IMR-90 (cell line): ENCODE data around the gene CTNNBIP1. TPM values are rescaled to one million over a fixed set of nuclear protein-coding genes. Genes with fewer than 3 reads are reported as not detected.

Source experiments
- ATAC-seq: fragments of 200-7000 bp; cut with Tn5 transposase; 2 replicates; pipeline ENCODE4 v1.9.1; 2020; ENCODE audit warnings: low read depth, mild to moderate bottlenecking, moderate library complexity
- BruUV-seq: library from RNA; stranded (reverse); fragments of 400-500 nt; replicated peaks from 2 replicates; lab custom pipeline; 2021; lab: Mats Ljungman, UMichigan
- CTCF ChIA-PET: fragments of 300-600 bp; formaldehyde crosslinking; extraction: SDS; loops from one replicate; lab custom pipeline; 2021; ENCODE audit warnings: antibody characterized with exemption; lab: Yijun Ruan, JAX
- POLR2A ChIA-PET: fragments of 300-600 bp; sonication (Branson Sonifier 250); formaldehyde crosslinking; loops from one replicate; lab custom pipeline; 2022; ENCODE audit warnings: antibody characterized with exemption; ENCODE audit not compliant: unreplicated experiment; lab: Charles Lee
- DNase-seq: peaks from one replicate; pipeline ENCODE4 v3.0.0; 2013
- H2AFZ ChIP-seq: replicated peaks from 2 replicates; pipeline ENCODE3; 2013; ENCODE audit warnings: low read length, mild to moderate bottlenecking; ENCODE audit not compliant: poor library complexity
- H2AK5ac ChIP-seq: 2 replicates; pipeline ENCODE4 v1.6.1; 2013; ENCODE audit warnings: low read depth, low read length, inconsistent platforms
- H2AK9ac ChIP-seq: replicated peaks from 2 replicates; pipeline ENCODE3; 2013; ENCODE audit warnings: mild to moderate bottlenecking, low read depth, low read length, moderate library complexity; ENCODE audit not compliant: poor library complexity
- H2BK120ac ChIP-seq: 2 replicates; pipeline ENCODE4 v1.6.1; 2013; ENCODE audit warnings: low read depth, low read length, inconsistent platforms
- H2BK15ac ChIP-seq: 3 replicates; pipeline ENCODE4 v1.6.1; 2013; ENCODE audit warnings: low read depth, low read length, inconsistent platforms
- H2BK20ac ChIP-seq: 2 replicates; pipeline ENCODE4 v1.6.1; 2013; ENCODE audit warnings: low read depth, mild to moderate bottlenecking, inconsistent platforms, low read length, moderate library complexity
- H2BK5ac ChIP-seq: 2 replicates; pipeline ENCODE4 v1.6.1; 2013; ENCODE audit warnings: mild to moderate bottlenecking, low read depth, low read length, inconsistent platforms; ENCODE audit not compliant: poor library complexity, severe bottlenecking
- H3K14ac ChIP-seq: replicated peaks from 2 replicates; pipeline ENCODE4 v1.6.1; 2013; ENCODE audit warnings: low read depth, low read length, inconsistent platforms
- H3K18ac ChIP-seq: 2 replicates; pipeline ENCODE4 v1.6.1; 2013; ENCODE audit warnings: low read depth, low read length, control low read depth
- H3K23ac ChIP-seq: 2 replicates; pipeline ENCODE4 v1.6.1; 2013; ENCODE audit warnings: low read depth, low read length, inconsistent platforms
- H3K27ac ChIP-seq: 2 replicates; pipeline ENCODE4 v1.5.1; 2013; ENCODE audit warnings: mild to moderate bottlenecking, control low read depth, low read length; ENCODE audit not compliant: insufficient read depth
- H3K27me3 ChIP-seq: 2 replicates; pipeline ENCODE4 v1.6.1; 2013; ENCODE audit warnings: low read length; ENCODE audit not compliant: control insufficient read depth, insufficient read depth
- H3K36me3 ChIP-seq: 2 replicates; pipeline ENCODE4 v1.6.1; 2013; ENCODE audit warnings: low read length, mixed read lengths; ENCODE audit not compliant: control insufficient read depth, insufficient read depth
- H3K4ac ChIP-seq: 2 replicates; pipeline ENCODE4 v1.6.1; 2013; ENCODE audit warnings: low read depth, low read length, inconsistent platforms
- H3K4me1 ChIP-seq: 2 replicates; pipeline ENCODE4 v1.6.1; 2013; ENCODE audit warnings: low read length, mixed read lengths; ENCODE audit not compliant: control insufficient read depth, insufficient read depth
- H3K4me2 ChIP-seq: 2 replicates; pipeline ENCODE4 v1.6.1; 2013; ENCODE audit warnings: low read depth, mild to moderate bottlenecking, control low read depth, low read length, moderate library complexity
- H3K4me3 ChIP-seq: 2 replicates; pipeline ENCODE4 v1.5.1; 2013; ENCODE audit warnings: low read depth, mild to moderate bottlenecking, control low read depth, low read length, moderate library complexity; ENCODE audit not compliant: insufficient read depth
- H3K56ac ChIP-seq: 2 replicates; pipeline ENCODE4 v1.6.1; 2013; ENCODE audit warnings: low read length, inconsistent platforms; ENCODE audit not compliant: insufficient read depth; ENCODE audit errors: extremely low read depth
- H3K79me1 ChIP-seq, 2 experiments: 2 replicates each; pipeline ENCODE4 v1.6.1; 2013; ENCODE audit warnings: low read length in 2 of 2, inconsistent platforms in 1 of 2, low read depth in 1 of 2
- H3K9ac ChIP-seq: 2 replicates; pipeline ENCODE4 v1.6.1; 2013; ENCODE audit warnings: low read depth, low read length, control low read depth
- H3K9me1 ChIP-seq: 2 replicates; pipeline ENCODE4 v1.6.1; 2013; ENCODE audit warnings: low read length, inconsistent platforms; ENCODE audit not compliant: insufficient read depth
- H3K9me3 ChIP-seq: 2 replicates; pipeline ENCODE4 v1.6.1; 2013; ENCODE audit warnings: low read length; ENCODE audit not compliant: control insufficient read depth, insufficient read depth
- H4K20me1 ChIP-seq: 2 replicates; pipeline ENCODE4 v1.6.1; 2013; ENCODE audit warnings: low read length, inconsistent platforms; ENCODE audit not compliant: insufficient read depth
- H4K5ac ChIP-seq: 2 replicates; pipeline ENCODE4 v1.6.1; 2013; ENCODE audit warnings: mild to moderate bottlenecking, low read depth, low read length, control low read depth
- H4K8ac ChIP-seq, 2 experiments: 2 replicates each; pipeline ENCODE4 v1.6.1; 2013; ENCODE audit warnings: low read depth in 2 of 2, low read length in 2 of 2, control low read depth in 1 of 2, inconsistent platforms in 1 of 2
- H4K91ac ChIP-seq: 2 replicates; pipeline ENCODE4 v1.6.1; 2013; ENCODE audit warnings: low read depth, low read length, inconsistent platforms; ENCODE audit not compliant: insufficient read depth
- BHLHE40 ChIP-seq: fragments of 150-350 bp; IDR thresholded peaks from 2 replicates; pipeline ENCODE4 v1.6.1; 2016; ENCODE audit warnings: mild to moderate bottlenecking, low read depth, low read length
- MAFK ChIP-seq: IDR thresholded peaks from 2 replicates; pipeline ENCODE4 v1.6.1; 2012; ENCODE audit warnings: low read depth, low read length, improper control_type of control experiment
- RAD21 ChIP-seq: IDR thresholded peaks from 2 replicates; pipeline ENCODE4 v1.6.1; 2012; ENCODE audit warnings: low read length, improper control_type of control experiment
- SMC3 ChIP-seq: fragments of 150-350 bp; IDR thresholded peaks from 2 replicates; pipeline ENCODE4 v1.6.1; 2016; ENCODE audit warnings: low read depth, mild to moderate bottlenecking, antibody characterized with exemption, low read length, moderate library complexity
- WGBS, 2 experiments: methylation state at CpG; one replicate each; pipeline versions ENCODE4 v1.1.5 to v1.1.7; 2013; ENCODE audit warnings: missing lambda C conversion rate in 2 of 2; ENCODE audit not compliant: insufficient read length in 1 of 2; ENCODE audit errors: extremely low coverage in 2 of 2; 5-methylcytosine and 5-hydroxymethylcytosine counted together
- dilution Hi-C: fragments of 300-500 bp; cut with HindIII; formaldehyde crosslinking; loops from one replicate; pipeline ENCODE4 v1.14.3; 2018; ENCODE audit warnings: low sequenced_read_pairs; ENCODE audit not compliant: unreplicated experiment
- in situ Hi-C: fragments of 300-500 bp; cut with MboI; formaldehyde crosslinking; loops from 3 replicates; pipeline ENCODE4 v1.14.3; 2019; ENCODE audit warnings: low sequenced_read_pairs, inconsistent platforms, mixed read lengths
- intact Hi-C: fragments of 100-400 bp; cut with micrococcal nuclease; formaldehyde crosslinking; loops from 2 replicates; pipeline ENCODE4 v1.10.0; 2022
- polyA plus RNA-seq, 3 experiments: library from polyadenylated mRNA; depleted of rRNA; stranded (reverse); fragments of >200 nt; gene quantifications; 2 replicates each; pipeline ENCODE4 v1.2.3, GENCODE V29; 2012; ENCODE audit warnings: low replicate concordance in 1 of 3
- total RNA-seq: library from RNA; depleted of rRNA; stranded (reverse); fragments of >200 nt; gene quantifications from 2 replicates; pipeline ENCODE4 v1.2.3, GENCODE V29; 2012
- TF ChIP-seq, protein P1 (sequence below): fragments of 150-350 bp; IDR thresholded peaks from 2 replicates; pipeline ENCODE4 v1.6.1; 2017; ENCODE audit warnings: mild to moderate bottlenecking, antibody characterized with exemption, low read length, low read depth

The CTNNBIP1 gene
- total and polyA plus RNA-seq, 2 of the 4 experiments (the other 2 are of a cell fraction), result 24.7 to 28.5 TPM

- Histone ChIP-seq H3K36me3 (no peaks in the 10 kb centered on the region), H4K20me1 (no peaks in the 10 kb centered on the region), H4K91ac (no peak overlapping the region), H3K4me1 (peaks cover 2% of the 10 kb centered on the region; the same call in 1 of the 2 replicates), H3K27me3 (no peaks in the 10 kb centered on the region; the same call in 1 of the 2 replicates), H2AFZ (no peak overlapping the region), H2BK20ac (no peak overlapping the region), H3K14ac (no peak overlapping the region), H2BK5ac (no peak overlapping the region), H3K56ac (no peak overlapping the region), H3K4me3 (no peak overlapping the region), H3K4me2 (no peak overlapping the region), H2AK5ac (no peak overlapping the region), H3K9ac (no peak overlapping the region), H3K4ac (no peak overlapping the region), H3K23ac (no peak overlapping the region), H4K8ac (no peak overlapping the region), H4K5ac (no peak overlapping the region), H2BK120ac (no peak overlapping the region), H2BK15ac (no peak overlapping the region), H3K9me1 (no peaks in the 10 kb centered on the region), H2AK9ac (no peak overlapping the region), H3K18ac (no peak overlapping the region), H3K79me1 (no peaks in the 10 kb centered on the region), H3K9me3 (peaks cover 3% of the 10 kb centered on the region; the same call in 1 of the 2 replicates), H3K27ac (no peak overlapping the region)
- dilution Hi-C loops, result no loop called here
- intact Hi-C loops, result no loop called here
- DNase-seq (no peak), ATAC-seq (no peak)
- CTCF ChIA-PET, result no interaction called here
- WGBS, 2 experiments, result 57% methylated on average over 1 of the region's 2 CpGs; no CpG with 5 or more reads in 1 of the 2 experiments
- POLR2A ChIA-PET, result no interaction called here
- in situ Hi-C loops, result no loop called here
- TF ChIP-seq MAFK, result no peak
- no peak for TF ChIP-seq SMC3
- TF ChIP-seq RAD21, result no peak
- TF ChIP-seq, protein P1, sequence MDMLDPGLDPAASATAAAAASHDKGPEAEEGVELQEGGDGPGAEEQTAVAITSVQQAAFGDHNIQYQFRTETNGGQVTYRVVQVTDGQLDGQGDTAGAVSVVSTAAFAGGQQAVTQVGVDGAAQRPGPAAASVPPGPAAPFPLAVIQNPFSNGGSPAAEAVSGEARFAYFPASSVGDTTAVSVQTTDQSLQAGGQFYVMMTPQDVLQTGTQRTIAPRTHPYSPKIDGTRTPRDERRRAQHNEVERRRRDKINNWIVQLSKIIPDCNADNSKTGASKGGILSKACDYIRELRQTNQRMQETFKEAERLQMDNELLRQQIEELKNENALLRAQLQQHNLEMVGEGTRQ, result no peak
- no peak for TF ChIP-seq BHLHE40
- BruUV-seq, result no TSS peak
Observed at GRCh38 chr1:9841460-9841859, 68.6 kb downstream of the CTNNBIP1 start.
